Right cardiac atrium (tissue), 5 donors: Measurements from ENCODE around the gene NSUN3. TPM values are rescaled to one million over a fixed set of nuclear protein-coding genes. Genes with fewer than 3 reads are reported as not detected.

Experiments
- ATAC-seq, 2 donors: fragments of 200-7000 bp; cut with Tn5 transposase; one replicate each; pipeline versions ENCODE4 v1.8.0 to v1.9.1; 2020; ENCODE audit warnings: moderate library complexity in 2 of 2, mild to moderate bottlenecking in 1 of 2
- DNase-seq, 3 donors: peaks; one replicate each; pipeline ENCODE4 v3.0.0-alpha.2; 2020
- H3K27ac ChIP-seq: one replicate; pipeline ENCODE4 v1.5.1; 2013; ENCODE audit warnings: mild to moderate bottlenecking, low read length, control low read depth, moderate library complexity
- H3K27me3 ChIP-seq: one replicate; pipeline ENCODE4 v1.6.1; 2013; ENCODE audit not compliant: control insufficient read depth, insufficient read depth
- H3K4me1 ChIP-seq: one replicate; pipeline ENCODE4 v1.6.1; 2013; ENCODE audit warnings: low read length; ENCODE audit not compliant: control insufficient read depth, insufficient read depth
- H3K4me3 ChIP-seq: one replicate; pipeline ENCODE4 v1.5.1; 2013; ENCODE audit warnings: low read length, control low read depth
- H3K9me3 ChIP-seq: one replicate; pipeline ENCODE4 v1.6.1; 2013; ENCODE audit warnings: low read length; ENCODE audit not compliant: control insufficient read depth
- WGBS: extraction: QIAGEN DNeasy Blood & Tissue Kit; methylation state at CpG from one replicate; pipeline ENCODE4 v1.1.7; 2013; 5-methylcytosine and 5-hydroxymethylcytosine counted together
- intact Hi-C, 4 donors: fragments of 100-400 bp; cut with DNase I; formaldehyde crosslinking; loops; one replicate each; pipeline versions ENCODE4 v1.11.0 to v1.14.0; 2022 to 2023
- polyA plus RNA-seq: library from polyadenylated mRNA; stranded (reverse); fragments of 200-250 nt; gene quantifications from one replicate; pipeline ENCODE4 v1.2.3, GENCODE V29; 2013
- total RNA-seq, 4 donors: library from RNA; stranded (reverse); fragmentation: NEBNext Ultra II Directional; extraction: Animal tissue kit (Norgen Biotek cat#: 25700); gene quantifications; one replicate each; pipeline ENCODE4 v1.2.1, GENCODE V29; 2021
- donor health status: healthy with polysubstance abuse.
- donor health status: DM: no; HTN: yes; CAD: no.
- donor health status: DM: no; HTN: no; CAD: no.
- donor health status: DM: no; HTN: yes; CAD: no; lungs with severe emphysema.
- donor health status: DM: yes; HTN: yes; CAD: no.

The NSUN3 gene
- total and polyA plus RNA-seq, 5 donors, result 4.1 to 9.0 (median 6.5) TPM

DNA sequence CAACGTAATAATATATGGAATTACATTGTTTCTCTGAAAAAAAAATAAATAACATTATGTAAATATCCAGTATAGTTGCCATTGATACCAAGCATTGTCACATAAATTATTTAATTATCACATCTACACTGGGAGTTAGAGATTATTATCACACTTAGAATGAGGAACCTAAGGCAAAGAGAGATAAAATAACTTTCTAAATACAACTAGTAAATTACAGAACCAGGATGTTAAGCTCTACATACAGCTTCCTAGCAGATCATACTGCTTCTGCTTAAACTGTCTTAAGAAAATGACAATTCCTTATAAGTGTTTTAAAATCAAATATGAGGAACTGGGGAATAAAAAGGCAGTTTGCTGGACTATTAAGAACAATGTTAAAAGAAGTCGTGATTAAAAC is 104.5 kb downstream of the NSUN3 start:
- 75% methylated on average over 2 of the region's 2 CpGs for WGBS
- H3K4me3 ChIP-seq, result no peak overlapping the region

DNA sequence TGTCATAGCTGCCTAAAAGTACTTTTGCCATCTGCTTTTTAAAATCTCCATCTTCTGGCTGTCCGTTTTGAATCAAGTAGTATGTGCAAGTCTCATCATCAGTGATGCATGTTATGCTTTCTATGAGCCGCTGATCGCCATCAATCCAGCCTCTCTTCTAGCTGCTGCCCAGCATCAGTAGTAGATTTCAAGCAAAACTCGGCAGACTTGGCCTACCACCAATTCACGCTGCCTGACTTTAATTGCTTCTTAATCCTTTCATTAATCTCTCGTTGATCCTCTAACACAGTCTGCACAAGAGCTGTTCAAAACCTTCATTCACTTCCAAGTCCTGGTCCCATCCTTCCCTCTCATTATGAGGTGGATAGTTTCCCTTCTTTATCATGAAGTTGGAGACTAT is 104.9 kb downstream of the NSUN3 start:
- H3K27me3 ChIP-seq, result no peaks in the 10 kb centered on the region
- WGBS, result 76% methylated on average over 6 of the region's 6 CpGs
- ATAC-seq, result no peak

More for the DNA sequence above, 104.5 kb downstream of the NSUN3 start:
- intact Hi-C loops, result no loop called here
- no peak for DNase-seq
- ATAC-seq, result no peak
- Histone ChIP-seq H3K9me3 (no peaks in the 10 kb centered on the region), H3K27me3 (no peaks in the 10 kb centered on the region), H3K27ac (no peak overlapping the region), H3K4me1 (no peaks in the 10 kb centered on the region)

DNA sequence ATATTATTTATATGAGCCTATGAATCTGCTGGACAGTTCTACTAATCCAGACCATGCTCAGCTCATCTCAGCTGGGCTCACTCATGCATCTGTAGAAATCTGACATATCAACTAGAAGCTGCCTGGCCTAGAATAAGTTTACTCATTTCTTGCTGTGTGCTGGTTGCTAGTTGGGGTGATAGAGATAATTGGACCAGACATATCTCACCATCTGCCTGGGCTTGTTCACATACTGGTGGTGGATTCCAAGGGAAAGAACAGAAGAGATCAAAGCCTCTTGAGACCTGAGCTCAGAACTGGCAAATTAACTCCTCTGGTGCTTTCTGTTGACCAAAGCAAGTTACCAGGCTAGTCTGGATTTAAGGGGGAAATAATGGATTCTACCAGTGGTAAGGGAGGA is 109.1 kb downstream of the NSUN3 start:
- intact Hi-C loops, result no loop called here

More for the DNA sequence above, 104.9 kb downstream of the NSUN3 start:
- no peak overlapping the region for H3K27ac ChIP-seq
- no peaks in the 10 kb centered on the region for H3K9me3 ChIP-seq
- intact Hi-C loops, result no loop called here
- no peaks in the 10 kb centered on the region for H3K4me1 ChIP-seq
- no peak for DNase-seq
- no peak overlapping the region for H3K4me3 ChIP-seq

DNA sequence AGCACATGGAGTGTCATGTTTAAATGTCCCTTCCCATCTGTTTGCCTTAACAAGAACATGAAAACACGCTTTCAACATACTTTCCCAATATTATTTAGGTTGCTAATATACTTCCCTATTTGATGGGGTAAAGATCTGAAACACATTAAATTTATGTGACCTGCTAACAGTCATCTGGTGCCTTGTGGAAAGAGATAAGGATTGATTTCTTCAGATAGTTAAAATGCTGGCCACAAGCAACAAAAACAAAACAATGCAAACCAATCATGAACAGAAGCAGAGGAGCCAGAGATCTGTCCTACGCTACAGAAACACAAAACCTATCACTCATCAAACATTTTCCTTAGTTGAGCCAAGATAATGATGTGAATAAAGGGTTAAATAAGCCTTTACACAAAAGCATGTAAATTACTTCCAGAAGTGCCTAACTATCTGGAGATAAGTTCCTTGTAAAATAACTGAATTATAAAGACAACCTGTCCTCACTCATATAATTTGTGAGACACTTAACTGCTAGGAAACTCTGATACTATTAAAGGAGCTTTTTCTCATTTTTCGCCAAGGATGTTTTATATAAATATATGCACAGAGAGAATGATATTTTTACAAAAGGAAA is 109.9 kb downstream of the NSUN3 start:
- intact Hi-C loops, result no loop called here
- no peaks in the 10 kb centered on the region for H3K4me1 ChIP-seq
- DNase-seq (no peak), ATAC-seq (no peak)
- H3K27me3 ChIP-seq, result no peaks in the 10 kb centered on the region
- no peaks in the 10 kb centered on the region for H3K9me3 ChIP-seq
- no peak overlapping the region for H3K27ac ChIP-seq
- no peak overlapping the region for H3K4me3 ChIP-seq
- WGBS, result 76% methylated on average over 3 of the region's 3 CpGs

More for the DNA sequence above, 109.1 kb downstream of the NSUN3 start:
- Histone ChIP-seq H3K27ac (no peak overlapping the region), H3K9me3 (no peaks in the 10 kb centered on the region), H3K4me3 (no peak overlapping the region), H3K4me1 (no peaks in the 10 kb centered on the region), H3K27me3 (no peaks in the 10 kb centered on the region)
- no peak for ATAC-seq
- DNase-seq, result no peak

DNA sequence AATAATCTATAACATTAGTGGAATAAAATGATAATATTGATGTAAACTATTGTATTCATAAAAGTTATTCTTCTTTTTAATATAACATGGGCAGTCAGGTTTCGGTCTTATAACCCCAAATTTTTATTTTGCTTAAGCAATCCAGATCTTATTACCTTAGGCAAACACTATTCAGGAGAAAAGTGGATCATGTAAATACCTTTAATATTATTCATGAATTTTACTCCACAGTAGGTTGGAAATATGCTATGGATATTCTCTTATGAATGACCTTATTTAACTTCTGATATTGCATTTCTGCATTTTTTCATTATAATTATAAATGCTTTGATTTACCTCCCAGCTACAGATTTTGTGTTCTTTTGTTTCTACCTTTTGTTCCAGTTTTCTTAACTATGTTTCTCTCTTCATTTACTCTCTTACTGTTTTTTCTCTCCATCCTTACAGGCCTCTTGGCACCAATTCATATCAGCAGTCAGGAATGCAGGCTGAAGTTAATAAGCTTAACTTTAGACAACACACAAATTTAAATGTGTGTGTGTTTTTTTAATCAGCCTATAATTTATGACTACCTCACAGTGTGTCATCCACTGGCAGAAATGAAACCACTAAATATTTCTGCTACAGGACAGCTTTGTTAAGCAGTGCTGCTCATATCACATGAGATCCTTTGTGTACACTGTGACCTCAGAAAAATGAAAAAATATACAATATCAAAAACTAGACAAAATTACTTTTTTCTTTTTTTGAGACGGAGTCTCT is 111.0 kb downstream of the NSUN3 start:
- intact Hi-C loops, result no loop called here
- no peak overlapping the region for H3K4me3 ChIP-seq
- H3K4me1 ChIP-seq, result no peaks in the 10 kb centered on the region
- WGBS, result 79% methylated on average over 2 of the region's 2 CpGs
- H3K27ac ChIP-seq, result no peak overlapping the region
- DNase-seq (no peak), ATAC-seq (no peak)
- no peaks in the 10 kb centered on the region for H3K27me3 ChIP-seq
- no peaks in the 10 kb centered on the region for H3K9me3 ChIP-seq

DNA sequence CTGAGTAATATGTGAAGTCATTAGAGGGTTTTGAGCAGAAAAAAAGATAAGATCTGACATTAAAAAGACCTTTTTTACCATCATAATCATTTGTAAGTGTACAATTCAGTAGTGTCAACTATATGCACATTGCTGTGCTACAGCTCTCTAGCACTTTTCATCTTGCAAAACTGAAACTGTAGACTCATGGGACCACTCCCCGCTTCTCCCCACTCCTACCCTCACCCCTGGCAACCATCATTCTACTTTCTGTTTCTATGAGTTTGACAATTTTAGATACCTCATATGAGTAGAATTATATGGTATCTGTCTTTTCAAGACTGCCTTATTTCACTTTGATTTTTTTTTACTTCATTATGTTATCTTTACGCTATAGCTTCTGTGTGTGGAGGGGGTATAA is 112.8 kb downstream of the NSUN3 start:
- WGBS, result 94% methylated on average over 2 of the region's 2 CpGs
- Histone ChIP-seq H3K27me3 (no peaks in the 10 kb centered on the region), H3K4me3 (no peak overlapping the region), H3K27ac (no peak overlapping the region), H3K4me1 (no peaks in the 10 kb centered on the region), H3K9me3 (no peaks in the 10 kb centered on the region)
- ATAC-seq (no peak), DNase-seq (no peak)
- intact Hi-C loops, result no loop called here

DNA sequence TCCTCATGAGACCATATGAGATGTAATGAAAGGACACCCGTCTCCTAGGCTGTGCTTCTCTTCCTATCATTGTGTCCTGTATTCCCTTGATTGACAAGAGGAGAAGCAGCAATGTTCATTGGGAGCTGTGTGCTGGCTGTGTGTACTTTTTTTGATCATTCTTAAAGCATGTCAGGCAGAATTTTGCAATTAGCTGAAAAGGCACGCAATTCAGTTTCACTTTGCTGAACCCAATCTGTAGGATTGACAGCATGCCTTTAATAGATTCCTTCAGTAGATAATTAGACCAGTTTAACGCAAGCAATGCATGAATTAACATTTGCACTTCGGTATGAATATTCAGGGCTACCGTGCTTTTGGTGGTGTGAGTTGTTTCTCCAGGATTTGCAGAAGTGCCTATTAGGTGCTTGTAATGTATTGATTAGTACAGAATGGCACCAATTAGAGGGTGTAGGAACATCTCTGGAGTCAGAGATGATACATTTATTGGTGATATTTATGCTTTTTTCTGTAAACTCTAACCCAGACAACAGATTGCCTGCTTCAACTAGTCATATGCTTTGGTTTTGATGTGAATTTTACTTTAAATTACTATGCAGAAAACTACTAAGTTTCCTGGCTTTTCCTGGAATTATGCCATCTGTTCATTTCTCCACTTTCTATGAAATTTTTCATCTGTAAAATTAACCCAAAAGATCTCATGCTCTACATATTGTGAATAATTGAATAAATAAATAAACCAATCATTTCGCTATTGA is 114.3 kb downstream of the NSUN3 start:
- intact Hi-C loops, result no loop called here
- no peak overlapping the region for H3K4me3 ChIP-seq

More for the DNA sequence above, 114.3 kb downstream of the NSUN3 start:
- Histone ChIP-seq H3K4me1 (no peaks in the 10 kb centered on the region), H3K27me3 (no peaks in the 10 kb centered on the region), H3K9me3 (no peaks in the 10 kb centered on the region), H3K27ac (no peak overlapping the region)
- no peak for DNase-seq
- WGBS, result 56% methylated on average over 6 of the region's 6 CpGs
- no peak for ATAC-seq

Other genes starting within 250 kb of the NSUN3 start
- 10 to 100 TPM; 56.9 to 89.7 (median 77.0) TPM for gene PROS1, start 89.2 kb upstream of the NSUN3 start, total RNA-seq
- 48.3 TPM for gene PROS1, start 89.2 kb upstream of the NSUN3 start, polyA plus RNA-seq
- 10 to 100 TPM in 1 of 4 donors, 1 to 10 TPM in 3; 5.9 to 10.1 (median 7.6) TPM for gene ARL13B, start 82.9 kb upstream of the NSUN3 start, total RNA-seq
- 3.4 TPM for gene ARL13B, start 82.9 kb upstream of the NSUN3 start, polyA plus RNA-seq
- under 1 TPM in 1 of 4 donors, not detected in 3; 0.28 TPM for gene STX19, start 34.5 kb upstream of the NSUN3 start, total RNA-seq
- gene STX19, start 34.5 kb upstream of the NSUN3 start, polyA plus RNA-seq, result not detected
- gene DHFR2, start 145 bp upstream of the NSUN3 start, total RNA-seq, result 1 to 10 TPM; 3.5 to 5.7 (median 4.2) TPM
- gene DHFR2, start 145 bp upstream of the NSUN3 start, polyA plus RNA-seq, result 2.7 TPM